Measurements from ENCODE around the gene DAPK1. TPM values are rescaled to one million over a fixed set of nuclear protein-coding genes. Genes with fewer than 3 reads are reported as not detected.

DAPK1 gene
- total RNA-seq, 1 donor from 2014 or later: 0.79 TPM

- H3K4me3 ChIP-seq (ENCODE audit: low read depth, low read length): no peak overlapping the region
- FAIRE-seq (no peak), DNase-seq (ENCODE audit: low read depth) (no peak)
- peaks cover 4% of the 10 kb centered on the region for H3K36me3 ChIP-seq (ENCODE audit: control insufficient read depth, insufficient read depth, low read length)
- H3K27me3 ChIP-seq (ENCODE audit: control insufficient read depth, insufficient read depth, low read length): no peaks in the 10 kb centered on the region
- TF ChIP-seq CTCF (IDR thresholded peaks at IDR 0.05; ENCODE audit: insufficient read depth, low read length, severe bottlenecking): no peak
Measured at GRCh38 chr9:87729246-87729645, 231.6 kb downstream of the DAPK1 start.

- DNase-seq (ENCODE audit: low read depth): no peak
- TF ChIP-seq CTCF (IDR thresholded peaks at IDR 0.05; ENCODE audit: insufficient read depth, low read length, severe bottlenecking): no peak
- no peak for FAIRE-seq
- Histone ChIP-seq H3K4me3 (ENCODE audit: low read depth, low read length) (no peak overlapping the region), H3K36me3 (ENCODE audit: control insufficient read depth, insufficient read depth, low read length) (peaks cover 4% of the 10 kb centered on the region), H3K27me3 (ENCODE audit: control insufficient read depth, insufficient read depth, low read length) (no peaks in the 10 kb centered on the region)
Measured at GRCh38 chr9:87731321-87731720, 233.7 kb downstream of the DAPK1 start.

- FAIRE-seq: no peak
- no peak overlapping the region for H3K4me3 ChIP-seq (ENCODE audit: low read depth, low read length)
- no peak for TF ChIP-seq CTCF (IDR thresholded peaks at IDR 0.05; ENCODE audit: insufficient read depth, low read length, severe bottlenecking)
- no peak for DNase-seq (ENCODE audit: low read depth)
- peaks cover 4% of the 10 kb centered on the region for H3K36me3 ChIP-seq (ENCODE audit: control insufficient read depth, insufficient read depth, low read length)
- no peaks in the 10 kb centered on the region for H3K27me3 ChIP-seq (ENCODE audit: control insufficient read depth, insufficient read depth, low read length)
Measured at GRCh38 chr9:87732344-87732743, 234.7 kb downstream of the DAPK1 start.

- H3K36me3 ChIP-seq (ENCODE audit: control insufficient read depth, insufficient read depth, low read length): peaks cover 4% of the 10 kb centered on the region
- no peak for TF ChIP-seq CTCF (IDR thresholded peaks at IDR 0.05; ENCODE audit: insufficient read depth, low read length, severe bottlenecking)
- H3K4me3 ChIP-seq (ENCODE audit: low read depth, low read length): no peak overlapping the region
- no peaks in the 10 kb centered on the region for H3K27me3 ChIP-seq (ENCODE audit: control insufficient read depth, insufficient read depth, low read length)
- DNase-seq (ENCODE audit: low read depth) (no peak), FAIRE-seq (no peak)
Measured at GRCh38 chr9:87732756-87733155, 235.1 kb downstream of the DAPK1 start.

GRCh38 chr9:87733273-87734052 is 235.8 kb downstream of the DAPK1 start:
- Histone ChIP-seq H3K4me3 (ENCODE audit: low read depth, low read length) (no peak overlapping the region), H3K27me3 (ENCODE audit: control insufficient read depth, insufficient read depth, low read length) (no peaks in the 10 kb centered on the region), H3K36me3 (ENCODE audit: control insufficient read depth, insufficient read depth, low read length) (peaks cover 2% of the 10 kb centered on the region)
- DNase-seq (ENCODE audit: low read depth) (no peak), FAIRE-seq (no peak)
- no peak for TF ChIP-seq CTCF (IDR thresholded peaks at IDR 0.05; ENCODE audit: insufficient read depth, low read length, severe bottlenecking)

- H3K4me3 ChIP-seq (ENCODE audit: low read depth, low read length): no peak overlapping the region
- no peaks in the 10 kb centered on the region for H3K27me3 ChIP-seq (ENCODE audit: control insufficient read depth, insufficient read depth, low read length)
- no peak for TF ChIP-seq CTCF (IDR thresholded peaks at IDR 0.05; ENCODE audit: insufficient read depth, low read length, severe bottlenecking)
- H3K36me3 ChIP-seq (ENCODE audit: control insufficient read depth, insufficient read depth, low read length): peaks cover 2% of the 10 kb centered on the region
- no peak for DNase-seq (ENCODE audit: low read depth)
- FAIRE-seq: no peak
Measured at GRCh38 chr9:87734106-87734505, 236.4 kb downstream of the DAPK1 start.
